Astrocyte of the cerebellum (primary cell): ENCODE data around the gene LEFTY1.

Experiments
- DNase-seq: peaks from one replicate; pipeline ENCODE4 v3.0.0-alpha.2; 2011; ENCODE audit warnings: low read depth
- H3K4me3 ChIP-seq: 2 replicates; pipeline ENCODE4 v1.5.1; 2011; ENCODE audit warnings: mild to moderate bottlenecking, low read depth, low read length, moderate library complexity
- CTCF ChIP-seq: IDR thresholded peaks from 2 replicates; pipeline ENCODE4 v1.5.1; 2012; ENCODE audit warnings: low read length, low read depth, moderate library complexity, mild to moderate bottlenecking; ENCODE audit errors: missing control alignments
- in situ Hi-C: cut with HindIII; loops from 2 replicates; pipeline ENCODE4 v1.10.0; 2017; ENCODE audit warnings: low sequenced_read_pairs

The LEFTY1 gene

GRCh38 chr1:225882694-225883615 lies 6.0 kb downstream of the LEFTY1 start:
- H3K4me3 ChIP-seq, result peak overlapping the region; percentile 93
- in situ Hi-C loops, result loop anchor here (5.0 kb wide), 2 partner anchors 39 to 104 kb away; partner anchors contain the start of gene PYCR2
- no peak for TF ChIP-seq CTCF
- DNase-seq, result no peak

GRCh38 chr1:225881959-225882693 lies 6.8 kb downstream of the LEFTY1 start, which contains the start of gene TMEM63A:
TSS of gene TMEM63A (minus strand) at chr1:225882380. CDS start at chr1:225877580, 4,800 bp downstream.
- H3K4me3 ChIP-seq, result peak within 1 kb of the TSS; percentile 93
- peak; percentile 48 for DNase-seq
- no peak for TF ChIP-seq CTCF
- in situ Hi-C loops, result loop anchor here (5.0 kb wide), 2 partner anchors 40 to 105 kb away; partner anchors contain the start of gene PYCR2

- DNase-seq, result no peak
- H3K4me3 ChIP-seq, result peak overlapping the region; percentile 93
- no peak for TF ChIP-seq CTCF
- in situ Hi-C loops, result loop anchor here (5.0 kb wide), 2 partner anchors 41 to 106 kb away; partner anchors contain the start of gene PYCR2
Observed at GRCh38 chr1:225881081-225881958, 7.6 kb downstream of the LEFTY1 start.

GRCh38 chr1:225880636-225881035 lies 8.3 kb downstream of the LEFTY1 start:
- TF ChIP-seq CTCF, result no peak
- in situ Hi-C loops, result loop anchor here (5.0 kb wide), 2 partner anchors 42 to 107 kb away; partner anchors contain the start of gene PYCR2
- no peak for DNase-seq
- no peak overlapping the region for H3K4me3 ChIP-seq

GRCh38 chr1:225880222-225880588 lies 8.7 kb downstream of the LEFTY1 start:
- in situ Hi-C loops, result loop anchor here (5.0 kb wide), 2 partner anchors 42 to 107 kb away; partner anchors contain the start of gene PYCR2
- no peak overlapping the region for H3K4me3 ChIP-seq
- TF ChIP-seq CTCF, result no peak
- DNase-seq, result no peak
